Smooth muscle cell (in vitro differentiated cells): ENCODE data around the gene FOXK1. TPM values are rescaled to one million over a fixed set of nuclear protein-coding genes. Genes with fewer than 3 reads are reported as not detected.
"Not testable (repeated sequence)": the region's sequence is repeated elsewhere in the genome, so short reads cannot be mapped to it uniquely, and the experiment has no call there.

ENCODE experiments used
- DNase-seq: peaks from one replicate; lab custom pipeline; 2025; ENCODE audit not compliant: unreplicated experiment; lab: John Stamatoyannopoulos, UW
- H2AFZ ChIP-seq: fragments of 200-600 bp; sonication (generic); 2 replicates; pipeline ENCODE4 v1.6.0; 2016; ENCODE audit warnings: antibody characterized with exemption, low read depth, mild to moderate bottlenecking
- H3F3A ChIP-seq: fragments of 200-600 bp; sonication (generic); 2 replicates; pipeline ENCODE4 v1.6.0; 2017; ENCODE audit warnings: antibody characterized with exemption, low read depth
- H3K27ac ChIP-seq: fragments of 200-600 bp; sonication (generic); 2 replicates; pipeline ENCODE4 v1.5.1; 2016; ENCODE audit warnings: low read depth, mild to moderate bottlenecking
- H3K27me3 ChIP-seq: fragments of 200-600 bp; sonication (generic); 2 replicates; pipeline ENCODE4 v1.6.1; 2016; ENCODE audit warnings: low read depth, mild to moderate bottlenecking
- H3K36me3 ChIP-seq: fragments of 200-600 bp; sonication (generic); 2 replicates; pipeline ENCODE4 v1.5.1; 2016; ENCODE audit warnings: low read depth
- H3K4me1 ChIP-seq: fragments of 200-600 bp; sonication (generic); 2 replicates; pipeline ENCODE4 v1.5.1; 2016; ENCODE audit warnings: low read depth
- H3K4me2 ChIP-seq: fragments of 200-600 bp; sonication (generic); 2 replicates; pipeline ENCODE4 v1.6.0; 2016; ENCODE audit warnings: mild to moderate bottlenecking
- H3K4me3 ChIP-seq: fragments of 200-600 bp; sonication (generic); 2 replicates; pipeline ENCODE4 v1.5.1; 2016; ENCODE audit warnings: mild to moderate bottlenecking
- H3K79me2 ChIP-seq: fragments of 200-600 bp; sonication (generic); 2 replicates; pipeline ENCODE4 v1.6.0; 2016; ENCODE audit warnings: low read depth, mild to moderate bottlenecking
- H3K9ac ChIP-seq: fragments of 200-600 bp; sonication (generic); 2 replicates; pipeline ENCODE4 v1.6.0; 2016; ENCODE audit warnings: low read depth
- H3K9me3 ChIP-seq: fragments of 200-600 bp; sonication (generic); replicated peaks from 2 replicates; pipeline ENCODE4 v1.5.1; 2016; ENCODE audit warnings: low read depth
- H4K20me1 ChIP-seq: fragments of 200-600 bp; sonication (generic); 2 replicates; pipeline ENCODE4 v1.6.0; 2016; ENCODE audit warnings: low read depth
- WGBS: methylation state at CpG from one replicate; pipeline ENCODE4 v1.1.7; 2016; ENCODE audit warnings: low lambda C conversion rate; 5-methylcytosine and 5-hydroxymethylcytosine counted together
- polyA plus RNA-seq: library from polyadenylated mRNA; unstranded; fragments of >200 nt; fragmentation: Nextera tagmentation; extraction: Ambion mirVana; gene quantifications from 2 replicates; pipeline ENCODE4 v1.2.1, GENCODE V29; 2016
- total RNA-seq: library from RNA; depleted of rRNA; stranded (reverse); fragments of >200 nt; gene quantifications from 2 replicates; pipeline ENCODE4 v1.2.3, GENCODE V29; 2014
- TF ChIP-seq, protein P1 (sequence below): fragments of 200-600 bp; sonication (generic); IDR thresholded peaks from 2 replicates; pipeline ENCODE4 v1.5.1; 2017; ENCODE audit warnings: borderline replicate concordance, mild to moderate bottlenecking, antibody characterized with exemption; ENCODE audit not compliant: insufficient read depth, poor library complexity, severe bottlenecking

FOXK1 gene
- total and polyA plus RNA-seq, 2 experiments from 2014 or later, result 6.0 to 11.6 TPM

DNA sequence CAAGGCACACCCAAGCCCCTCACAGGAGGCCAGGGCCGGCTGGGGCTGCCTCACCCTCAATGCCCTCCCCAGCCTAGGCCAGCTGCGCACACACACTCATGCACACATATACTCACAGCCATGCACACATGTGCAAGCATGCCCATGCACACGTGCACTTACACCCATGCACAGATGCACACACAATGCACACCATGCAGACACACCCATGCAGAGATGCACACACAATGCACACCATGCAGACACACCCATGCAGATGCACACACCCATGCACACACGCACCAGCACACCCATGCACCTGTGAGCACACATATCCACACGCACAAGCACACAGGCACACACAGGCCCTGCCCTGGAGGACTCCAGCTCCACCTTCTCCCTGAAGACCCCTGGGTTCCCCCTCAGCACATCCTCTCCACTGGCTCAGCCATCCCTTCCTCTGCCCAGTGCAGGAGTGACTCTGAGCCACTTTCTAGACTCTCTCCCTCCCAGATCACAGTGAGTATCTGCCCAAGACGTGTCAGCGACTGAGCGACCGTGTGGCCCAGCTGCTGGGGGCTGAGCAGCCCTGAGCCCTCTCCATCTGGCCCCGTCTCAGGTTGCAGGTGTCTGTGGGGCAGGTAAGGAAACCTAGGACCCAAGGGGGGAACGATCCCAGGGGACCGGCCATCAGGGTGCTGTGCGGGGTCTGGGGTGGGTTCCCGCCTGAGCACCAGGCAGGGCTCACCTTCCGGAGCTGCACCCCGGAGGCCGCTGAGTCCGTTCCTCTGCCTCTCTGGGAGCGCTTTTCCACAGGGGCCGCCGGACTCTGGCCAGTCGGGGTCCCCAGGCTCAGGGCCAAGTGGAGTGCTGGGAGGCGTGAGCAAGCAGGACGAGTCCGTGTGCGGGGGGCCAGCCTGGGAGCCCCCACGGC, 119.1 kb downstream of the FOXK1 start:
- Histone ChIP-seq H3K4me3 (no peak overlapping the region), H2AFZ (no peak overlapping the region), H3K79me2 (no peaks in the 10 kb centered on the region), H3K27ac (no peak overlapping the region), H3K9ac (no peak overlapping the region), H3K36me3 (no peaks in the 10 kb centered on the region), H3K4me2 (no peak overlapping the region), H4K20me1 (no peaks in the 10 kb centered on the region), H3K9me3 (no peaks in the 10 kb centered on the region), H3K4me1 (no peaks in the 10 kb centered on the region), H3F3A (no peaks in the 10 kb centered on the region), H3K27me3 (no peaks in the 10 kb centered on the region)
- TF ChIP-seq, protein P1, sequence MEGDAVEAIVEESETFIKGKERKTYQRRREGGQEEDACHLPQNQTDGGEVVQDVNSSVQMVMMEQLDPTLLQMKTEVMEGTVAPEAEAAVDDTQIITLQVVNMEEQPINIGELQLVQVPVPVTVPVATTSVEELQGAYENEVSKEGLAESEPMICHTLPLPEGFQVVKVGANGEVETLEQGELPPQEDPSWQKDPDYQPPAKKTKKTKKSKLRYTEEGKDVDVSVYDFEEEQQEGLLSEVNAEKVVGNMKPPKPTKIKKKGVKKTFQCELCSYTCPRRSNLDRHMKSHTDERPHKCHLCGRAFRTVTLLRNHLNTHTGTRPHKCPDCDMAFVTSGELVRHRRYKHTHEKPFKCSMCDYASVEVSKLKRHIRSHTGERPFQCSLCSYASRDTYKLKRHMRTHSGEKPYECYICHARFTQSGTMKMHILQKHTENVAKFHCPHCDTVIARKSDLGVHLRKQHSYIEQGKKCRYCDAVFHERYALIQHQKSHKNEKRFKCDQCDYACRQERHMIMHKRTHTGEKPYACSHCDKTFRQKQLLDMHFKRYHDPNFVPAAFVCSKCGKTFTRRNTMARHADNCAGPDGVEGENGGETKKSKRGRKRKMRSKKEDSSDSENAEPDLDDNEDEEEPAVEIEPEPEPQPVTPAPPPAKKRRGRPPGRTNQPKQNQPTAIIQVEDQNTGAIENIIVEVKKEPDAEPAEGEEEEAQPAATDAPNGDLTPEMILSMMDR, result no peak
- no peak for DNase-seq
- WGBS, result 92% methylated on average over 26 of the region's 27 CpGs

DNA sequence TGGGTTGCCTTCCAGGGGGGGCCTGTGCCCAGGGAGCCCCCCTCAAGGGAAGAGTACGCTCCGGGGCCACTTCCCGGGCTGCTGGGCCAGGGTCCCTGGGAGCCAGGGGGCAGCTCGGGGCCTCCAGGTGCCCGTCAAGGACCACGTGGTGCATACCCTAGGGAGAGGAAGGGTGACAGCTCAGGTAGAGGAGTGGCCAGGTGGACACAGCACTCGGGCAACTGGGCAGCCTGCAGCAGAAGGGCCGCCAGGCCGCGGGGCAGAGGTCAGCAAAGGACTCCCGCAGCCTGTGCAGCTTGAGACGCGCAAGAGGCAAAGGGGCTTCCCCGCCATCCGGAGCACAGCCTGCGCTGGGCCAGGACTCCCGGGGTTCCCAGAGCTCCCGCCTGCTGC, 119.7 kb downstream of the FOXK1 start:
- Histone ChIP-seq H3K9ac (no peak overlapping the region), H3K27ac (no peak overlapping the region), H3K9me3 (no peaks in the 10 kb centered on the region), H3K79me2 (no peaks in the 10 kb centered on the region), H3K4me2 (no peak overlapping the region), H3F3A (no peaks in the 10 kb centered on the region), H2AFZ (no peak overlapping the region), H3K27me3 (no peaks in the 10 kb centered on the region), H4K20me1 (no peaks in the 10 kb centered on the region), H3K4me3 (no peak overlapping the region), H3K4me1 (no peaks in the 10 kb centered on the region), H3K36me3 (no peaks in the 10 kb centered on the region)
- 94% methylated on average over 15 of the region's 18 CpGs for WGBS
- no peak for DNase-seq
- TF ChIP-seq, protein P1, result no peak

DNA sequence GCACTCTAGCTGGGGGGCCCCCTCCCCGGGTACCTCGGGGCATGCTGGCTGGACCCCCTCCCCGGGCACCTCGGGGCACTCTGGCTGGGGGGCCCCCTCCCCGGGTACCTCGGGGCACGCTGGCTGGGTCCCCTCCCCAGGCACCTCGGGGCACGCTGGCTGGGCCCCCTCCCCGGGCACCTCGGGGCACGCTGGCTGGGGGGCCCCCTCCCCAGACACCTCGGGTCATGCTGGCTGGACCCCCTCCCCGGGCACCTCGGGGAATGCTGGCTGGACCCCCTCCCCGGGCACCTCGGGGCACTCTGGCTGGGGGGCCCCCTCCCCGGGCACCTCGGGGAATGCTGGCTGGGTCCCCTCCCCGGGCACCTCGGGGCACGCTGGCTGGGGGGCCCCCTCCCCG, 120.5 kb downstream of the FOXK1 start:
- WGBS, result no CpG with 5 or more reads among the region's 23 CpGs
- not testable (repeated sequence) for H3K4me2 ChIP-seq, DNase-seq

DNA sequence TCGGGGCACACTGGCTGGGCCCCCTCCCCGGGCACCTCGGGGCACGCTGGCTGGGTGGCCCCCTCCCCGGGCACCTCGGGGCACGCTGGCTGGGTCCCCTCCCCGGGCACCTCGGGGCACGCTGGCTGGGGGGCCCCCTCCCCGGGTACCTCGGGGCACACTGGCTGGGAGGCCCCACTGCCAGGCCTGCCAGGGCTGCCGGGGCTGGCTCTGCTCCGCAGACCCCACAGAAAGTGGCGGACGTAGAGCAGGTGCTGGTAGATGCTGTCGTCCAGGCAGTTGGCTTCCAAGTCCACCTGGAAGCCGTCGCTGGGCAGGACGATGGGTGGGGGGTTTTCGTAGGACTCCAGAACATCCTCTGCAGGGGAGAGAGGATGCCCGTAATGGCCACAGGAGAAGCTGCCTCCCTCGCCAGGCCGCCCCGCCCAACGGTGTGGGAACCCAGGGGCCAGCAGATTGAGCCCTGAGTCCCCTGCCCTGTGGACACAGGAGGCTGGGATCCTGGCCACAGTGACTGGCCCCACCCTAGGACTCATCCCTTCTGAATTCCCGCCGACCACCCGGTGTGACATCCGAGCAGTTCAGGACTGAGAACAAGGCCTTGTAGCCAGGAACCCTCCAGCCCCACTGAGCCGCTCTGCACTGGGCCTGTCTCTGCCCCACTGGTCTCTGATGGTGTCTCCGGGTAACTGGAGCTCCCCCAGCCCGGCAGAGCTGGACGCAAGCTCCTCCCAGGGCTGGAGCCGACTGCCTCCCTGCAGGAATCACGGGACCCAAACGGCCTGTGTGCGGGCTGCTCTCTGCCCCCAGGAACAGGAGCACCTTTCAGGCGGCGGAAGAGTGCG, 121.5 kb downstream of the FOXK1 start:
- Histone ChIP-seq H3K4me2 (no peak overlapping the region), H3K9me3 (no peaks in the 10 kb centered on the region), H3K4me1 (no peaks in the 10 kb centered on the region), H3K27ac (no peak overlapping the region), H3K79me2 (no peaks in the 10 kb centered on the region), H3K4me3 (no peak overlapping the region), H4K20me1 (no peaks in the 10 kb centered on the region), H3F3A (no peaks in the 10 kb centered on the region), H3K9ac (no peak overlapping the region), H3K27me3 (no peaks in the 10 kb centered on the region), H3K36me3 (no peaks in the 10 kb centered on the region), H2AFZ (no peak overlapping the region)
- TF ChIP-seq, protein P1, result no peak
- DNase-seq, result no peak
- WGBS, result 82% methylated on average over 31 of the region's 41 CpGs

More for the DNA sequence above, 120.5 kb downstream of the FOXK1 start:
- not testable (repeated sequence) for H3K79me2 ChIP-seq, H3F3A ChIP-seq, H3K9ac ChIP-seq, H3K4me1 ChIP-seq, H3K4me3 ChIP-seq, H3K9me3 ChIP-seq, H2AFZ ChIP-seq, H3K36me3 ChIP-seq, H3K27me3 ChIP-seq, H3K27ac ChIP-seq, H4K20me1 ChIP-seq
